Neural cell (in vitro differentiated cells): ENCODE results near the gene C2. TPM values are rescaled to one million over a fixed set of nuclear protein-coding genes. Genes with fewer than 3 reads are reported as not detected.
A peak's percentile ranks its signal among the peaks of the same experiment; 100 is the strongest.

Experiments used
- H2AFZ ChIP-seq: fragments of 200-600, 300-800 bp; sonication (generic), shearing (Covaris generic); 2 replicates; pipeline ENCODE4 v1.6.0; 2014; ENCODE audit warnings: low read depth, mild to moderate bottlenecking, antibody characterized with exemption, low read length, moderate library complexity
- H3F3A ChIP-seq: fragments of 200-600 bp; shearing (Covaris generic); 2 replicates; pipeline ENCODE4 v1.6.1; 2016; ENCODE audit warnings: mild to moderate bottlenecking, moderate library complexity, mixed read lengths, antibody characterized with exemption, low read length; ENCODE audit not compliant: insufficient read depth, poor library complexity, severe bottlenecking
- H3K27ac ChIP-seq: fragments of 200-600, 300-800 bp; sonication (generic), shearing (Covaris generic); 2 replicates; pipeline ENCODE4 v1.5.1; 2014; ENCODE audit warnings: mild to moderate bottlenecking, low read length, moderate library complexity
- H3K27me3 ChIP-seq: fragments of 300-800, 200-600 bp; sonication (generic), shearing (Covaris generic); 2 replicates; pipeline ENCODE4 v1.6.0; 2014; ENCODE audit warnings: mild to moderate bottlenecking, low read depth, low read length, moderate library complexity; ENCODE audit not compliant: insufficient read depth
- H3K36me3 ChIP-seq: fragments of 300-800, 200-600 bp; sonication (generic), shearing (Covaris generic); 2 replicates; pipeline ENCODE4 v1.5.1; 2014; ENCODE audit warnings: mild to moderate bottlenecking, antibody characterized with exemption, low read length, moderate library complexity; ENCODE audit not compliant: insufficient read depth
- H3K4me2 ChIP-seq: fragments of 300-800, 200-600 bp; sonication (generic), shearing (Covaris generic); 2 replicates; pipeline ENCODE4 v1.6.0; 2014; ENCODE audit warnings: mild to moderate bottlenecking, low read length
- H3K4me3 ChIP-seq: fragments of 300-800, 200-600 bp; sonication (generic), shearing (Covaris generic); 2 replicates; pipeline ENCODE4 v1.5.1; 2014; ENCODE audit warnings: mild to moderate bottlenecking, low read length, moderate library complexity
- H3K79me2 ChIP-seq: fragments of 200-600 bp; shearing (Covaris generic); replicated peaks from 2 replicates; pipeline ENCODE4 v1.6.0; 2014; ENCODE audit warnings: mild to moderate bottlenecking, low read length, moderate library complexity; ENCODE audit not compliant: insufficient read depth
- H3K9ac ChIP-seq: fragments of 300-800, 200-600 bp; sonication (generic), shearing (Covaris generic); 2 replicates; pipeline ENCODE4 v1.6.1; 2016; ENCODE audit warnings: mild to moderate bottlenecking, low read length, mixed read lengths
- H3K9me2 ChIP-seq: fragments of 200-600 bp; shearing (Covaris generic); 2 replicates; pipeline ENCODE4 v1.6.1; 2016; ENCODE audit warnings: mild to moderate bottlenecking, low read length, mixed read lengths; ENCODE audit not compliant: insufficient read depth
- H3K9me3 ChIP-seq: fragments of 200-600, 300-800 bp; sonication (generic), shearing (Covaris generic); 2 replicates; pipeline ENCODE4 v1.6.1; 2016; ENCODE audit warnings: mild to moderate bottlenecking, mixed run types, low read length, moderate library complexity, mixed read lengths
- H4K20me1 ChIP-seq: fragments of 200-600 bp; shearing (Covaris generic); 2 replicates; pipeline ENCODE4 v1.6.1; 2016; ENCODE audit warnings: mild to moderate bottlenecking, mixed run types; ENCODE audit not compliant: insufficient read depth
- EP300 ChIP-seq: fragments of 450-650 bp; conservative IDR thresholded peaks from 2 replicates; pipeline ENCODE4 v1.6.1; 2014; ENCODE audit warnings: antibody characterized with exemption, mild to moderate bottlenecking, moderate library complexity; ENCODE audit not compliant: poor library complexity, severe bottlenecking
- EZH2 ChIP-seq: fragments of 200-600, 300-800 bp; shearing (Covaris generic), sonication (generic); IDR thresholded peaks from 2 replicates; pipeline ENCODE4 v1.6.1; 2014; ENCODE audit warnings: antibody characterized with exemption, low read length, borderline replicate concordance, mild to moderate bottlenecking; ENCODE audit not compliant: insufficient read depth, poor library complexity, severe bottlenecking
- MXI1 ChIP-seq: fragments of 450-650 bp; conservative IDR thresholded peaks from 2 replicates; pipeline ENCODE4 v1.6.1; 2014; ENCODE audit warnings: antibody characterized with exemption, mild to moderate bottlenecking; ENCODE audit not compliant: poor library complexity, severe bottlenecking
- POLR2AphosphoS5 ChIP-seq: IDR thresholded peaks from 2 replicates; pipeline ENCODE4 v1.6.1; 2012
- RAD21 ChIP-seq: fragments of 450-650 bp; conservative IDR thresholded peaks from 2 replicates; pipeline ENCODE4 v1.6.1; 2014; ENCODE audit warnings: antibody characterized with exemption, mild to moderate bottlenecking, moderate library complexity
- SMC3 ChIP-seq: fragments of 450-650 bp; conservative IDR thresholded peaks from 2 replicates; pipeline ENCODE4 v1.6.1; 2014; ENCODE audit warnings: antibody characterized with exemption, mild to moderate bottlenecking, moderate library complexity; ENCODE audit not compliant: poor library complexity
- TAF1 ChIP-seq: IDR thresholded peaks from 2 replicates; pipeline ENCODE4 v1.6.1; 2012; ENCODE audit warnings: low read depth
- polyA plus RNA-seq: library from polyadenylated mRNA; depleted of rRNA; stranded (reverse); fragments of >200 nt; gene quantifications from 2 replicates; pipeline ENCODE4 v1.2.3, GENCODE V29; 2014
- TF ChIP-seq, protein P1 (sequence below): IDR thresholded peaks from 2 replicates; pipeline ENCODE4 v1.6.1; 2012; ENCODE audit warnings: borderline replicate concordance
- TF ChIP-seq, protein P2 (sequence below): fragments of 450-650 bp; IDR thresholded peaks from 2 replicates; pipeline ENCODE4 v1.5.1; 2014; ENCODE audit warnings: antibody characterized with exemption, mild to moderate bottlenecking, moderate library complexity; ENCODE audit not compliant: poor library complexity, severe bottlenecking

The C2 gene
- polyA plus RNA-seq, 1 donor from 2014 or later = 1.2 TPM

GRCh38 chr6:31896856-31897611, 30.5 kb upstream of the C2 start:
- H3K4me3 ChIP-seq = peak overlapping the region; percentile 98
- peak overlapping the region; percentile 57 for H3K4me2 ChIP-seq
- peak overlapping the region; percentile 87 for H3K9ac ChIP-seq
- H3F3A ChIP-seq = no peaks in the 10 kb centered on the region
- peak overlapping the region; percentile 59 for H3K27ac ChIP-seq
- no peaks in the 10 kb centered on the region for H4K20me1 ChIP-seq
- H3K36me3 ChIP-seq = peaks cover 6% of the 10 kb centered on the region
- no peaks in the 10 kb centered on the region for H3K27me3 ChIP-seq
- peaks cover 35% of the 10 kb centered on the region for H3K79me2 ChIP-seq
- peak overlapping the region; percentile 27 for H2AFZ ChIP-seq
- TF ChIP-seq EZH2 (no peak), POLR2AphosphoS5 (no peak), RAD21 (no peak), MXI1 (no peak), SMC3 (no peak), TAF1 (no peak), EP300 (no peak)
- TF ChIP-seq, protein P1, sequence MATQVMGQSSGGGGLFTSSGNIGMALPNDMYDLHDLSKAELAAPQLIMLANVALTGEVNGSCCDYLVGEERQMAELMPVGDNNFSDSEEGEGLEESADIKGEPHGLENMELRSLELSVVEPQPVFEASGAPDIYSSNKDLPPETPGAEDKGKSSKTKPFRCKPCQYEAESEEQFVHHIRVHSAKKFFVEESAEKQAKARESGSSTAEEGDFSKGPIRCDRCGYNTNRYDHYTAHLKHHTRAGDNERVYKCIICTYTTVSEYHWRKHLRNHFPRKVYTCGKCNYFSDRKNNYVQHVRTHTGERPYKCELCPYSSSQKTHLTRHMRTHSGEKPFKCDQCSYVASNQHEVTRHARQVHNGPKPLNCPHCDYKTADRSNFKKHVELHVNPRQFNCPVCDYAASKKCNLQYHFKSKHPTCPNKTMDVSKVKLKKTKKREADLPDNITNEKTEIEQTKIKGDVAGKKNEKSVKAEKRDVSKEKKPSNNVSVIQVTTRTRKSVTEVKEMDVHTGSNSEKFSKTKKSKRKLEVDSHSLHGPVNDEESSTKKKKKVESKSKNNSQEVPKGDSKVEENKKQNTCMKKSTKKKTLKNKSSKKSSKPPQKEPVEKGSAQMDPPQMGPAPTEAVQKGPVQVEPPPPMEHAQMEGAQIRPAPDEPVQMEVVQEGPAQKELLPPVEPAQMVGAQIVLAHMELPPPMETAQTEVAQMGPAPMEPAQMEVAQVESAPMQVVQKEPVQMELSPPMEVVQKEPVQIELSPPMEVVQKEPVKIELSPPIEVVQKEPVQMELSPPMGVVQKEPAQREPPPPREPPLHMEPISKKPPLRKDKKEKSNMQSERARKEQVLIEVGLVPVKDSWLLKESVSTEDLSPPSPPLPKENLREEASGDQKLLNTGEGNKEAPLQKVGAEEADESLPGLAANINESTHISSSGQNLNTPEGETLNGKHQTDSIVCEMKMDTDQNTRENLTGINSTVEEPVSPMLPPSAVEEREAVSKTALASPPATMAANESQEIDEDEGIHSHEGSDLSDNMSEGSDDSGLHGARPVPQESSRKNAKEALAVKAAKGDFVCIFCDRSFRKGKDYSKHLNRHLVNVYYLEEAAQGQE = no peak
- TF ChIP-seq, protein P2, sequence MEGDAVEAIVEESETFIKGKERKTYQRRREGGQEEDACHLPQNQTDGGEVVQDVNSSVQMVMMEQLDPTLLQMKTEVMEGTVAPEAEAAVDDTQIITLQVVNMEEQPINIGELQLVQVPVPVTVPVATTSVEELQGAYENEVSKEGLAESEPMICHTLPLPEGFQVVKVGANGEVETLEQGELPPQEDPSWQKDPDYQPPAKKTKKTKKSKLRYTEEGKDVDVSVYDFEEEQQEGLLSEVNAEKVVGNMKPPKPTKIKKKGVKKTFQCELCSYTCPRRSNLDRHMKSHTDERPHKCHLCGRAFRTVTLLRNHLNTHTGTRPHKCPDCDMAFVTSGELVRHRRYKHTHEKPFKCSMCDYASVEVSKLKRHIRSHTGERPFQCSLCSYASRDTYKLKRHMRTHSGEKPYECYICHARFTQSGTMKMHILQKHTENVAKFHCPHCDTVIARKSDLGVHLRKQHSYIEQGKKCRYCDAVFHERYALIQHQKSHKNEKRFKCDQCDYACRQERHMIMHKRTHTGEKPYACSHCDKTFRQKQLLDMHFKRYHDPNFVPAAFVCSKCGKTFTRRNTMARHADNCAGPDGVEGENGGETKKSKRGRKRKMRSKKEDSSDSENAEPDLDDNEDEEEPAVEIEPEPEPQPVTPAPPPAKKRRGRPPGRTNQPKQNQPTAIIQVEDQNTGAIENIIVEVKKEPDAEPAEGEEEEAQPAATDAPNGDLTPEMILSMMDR = no peak
- H3K9me2 ChIP-seq = no peaks in the 10 kb centered on the region
- no peaks in the 10 kb centered on the region for H3K9me3 ChIP-seq

DNA sequence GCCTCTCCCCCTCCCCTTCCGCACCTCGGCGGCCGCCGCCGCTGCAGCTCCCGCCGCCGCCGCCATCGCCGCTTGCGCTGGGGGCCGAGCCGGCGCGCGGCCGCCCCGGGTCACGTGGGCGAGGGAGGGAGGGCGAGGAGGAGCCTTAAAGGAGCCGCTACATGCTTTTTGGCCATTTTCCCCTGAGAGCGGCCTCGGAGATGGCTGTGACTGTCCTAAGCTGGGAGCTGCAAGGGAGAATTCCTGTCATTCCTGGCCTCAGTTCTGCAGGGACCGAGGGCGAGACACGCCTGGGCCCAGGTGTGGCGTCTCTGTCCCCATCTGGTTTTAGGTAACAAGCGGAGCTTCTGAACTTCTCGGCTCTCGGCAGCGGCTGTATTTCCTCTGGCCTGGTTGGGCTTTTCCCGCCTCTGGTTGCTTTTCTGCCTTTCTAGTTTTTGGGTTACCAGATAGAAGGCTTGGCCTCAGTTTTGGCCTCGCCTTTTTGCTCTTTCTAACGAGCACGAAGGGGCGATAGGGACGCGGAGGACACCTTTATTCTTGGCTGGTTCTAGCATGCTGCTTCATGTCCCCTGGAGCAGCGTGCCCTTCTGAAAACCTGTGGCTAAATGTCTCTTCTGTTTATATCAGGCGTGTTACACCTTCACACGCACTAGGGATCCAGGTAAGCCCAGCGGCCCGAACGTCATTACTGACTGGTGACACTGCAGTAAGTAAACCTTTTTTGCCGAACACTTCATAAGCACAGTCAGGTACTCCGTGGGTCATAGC, 29.7 kb upstream of the C2 start, which contains the start of gene EHMT2:
Gene EHMT2, minus strand, starts transcription at position 87 of the 771 bp plus-strand sequence. Its CDS starts 21 bp downstream, at position 66.
- Histone ChIP-seq H3K9ac (peak within 1 kb of the TSS; percentile 87), H2AFZ (peak within 1 kb of the TSS; percentile 58), H3K27ac (peak within 1 kb of the TSS; percentile 74), H3K27me3 (no peaks in the 10 kb centered on the region), H3K9me3 (no peaks in the 10 kb centered on the region), H4K20me1 (no peaks in the 10 kb centered on the region), H3K4me2 (peak within 1 kb of the TSS; percentile 90), H3K79me2 (peaks cover 35% of the 10 kb centered on the region), H3K9me2 (no peaks in the 10 kb centered on the region), H3K4me3 (peak within 1 kb of the TSS; percentile 98), H3K36me3 (peaks cover 6% of the 10 kb centered on the region), H3F3A (peaks cover under 1% of the 10 kb centered on the region)
- TF ChIP-seq POLR2AphosphoS5 (peak; percentile 69), EZH2 (no peak), SMC3 (no peak), EP300 (no peak), MXI1 (peak; percentile 76), TAF1 (peak; percentile 71), RAD21 (peak; percentile 20)
- TF ChIP-seq, protein P1 = peak; percentile 67
- TF ChIP-seq, protein P2 = peak; percentile 48
